Vagina (tissue), 2 donors: ENCODE measurements around the gene PC. TPM values are rescaled to one million over a fixed set of nuclear protein-coding genes. Genes with fewer than 3 reads are reported as not detected.

Source experiments
- DNase-seq, 2 donors: peaks; one replicate each; pipeline ENCODE4 v3.0.0-alpha.2; 2017; ENCODE audit errors: extremely low spot score in 2 of 2
- H3K27ac ChIP-seq: fragments of 200-600 bp; sonication (generic); one replicate; pipeline ENCODE4 v1.5.1; 2019
- H3K27me3 ChIP-seq: fragments of 200-600 bp; sonication (generic); one replicate; pipeline ENCODE4 v1.5.1; 2019
- H3K36me3 ChIP-seq, 2 donors: fragments of 200-600 bp; sonication (generic); one replicate each; pipeline ENCODE4 v1.5.1; 2017 to 2019
- H3K4me1 ChIP-seq: fragments of 200-600 bp; sonication (generic); one replicate; pipeline ENCODE4 v1.5.1; 2019
- H3K4me3 ChIP-seq, 2 donors: fragments of 200-600 bp; sonication (generic); 1 replicate in 1 of 2; 2 replicates in 1 of 2; pipeline ENCODE4 v1.5.1; 2016 to 2019
- H3K9me3 ChIP-seq: fragments of 200-600 bp; sonication (generic); one replicate; pipeline ENCODE4 v1.5.1; 2019
- CTCF ChIP-seq, 3 experiments: fragments of 450-650 bp in 2 of 3; fragments of 200-600 bp in 1 of 3; sonication (generic) in 1 of 3; IDR thresholded peaks; one replicate each; pipeline ENCODE4 v1.5.1; 2017 to 2019; ENCODE audit warnings: antibody characterized with exemption in 3 of 3, mild to moderate bottlenecking in 2 of 3, moderate library complexity in 2 of 3
- POLR2A ChIP-seq, 2 donors: fragments of 450-650 bp; IDR thresholded peaks; one replicate each; pipeline ENCODE4 v1.6.1; 2017; ENCODE audit warnings: antibody characterized with exemption in 2 of 2, mild to moderate bottlenecking in 2 of 2, moderate library complexity in 2 of 2
- POLR2AphosphoS5 ChIP-seq, 2 donors: sonication (generic); formaldehyde crosslinking; IDR thresholded peaks; one replicate each; pipeline ENCODE4 v1.9.0; 2017; ENCODE audit warnings: antibody characterized with exemption in 2 of 2, mild to moderate bottlenecking in 2 of 2, low read depth in 1 of 2; ENCODE audit not compliant: insufficient read depth in 1 of 2
- intact Hi-C: fragments of 100-400 bp; cut with DNase I; formaldehyde crosslinking; loops from one replicate; pipeline ENCODE4 v1.15.1; 2023
- total RNA-seq: library from RNA; depleted of rRNA; stranded (reverse); fragments of >200 nt; gene quantifications from one replicate; pipeline ENCODE4 v1.2.3, GENCODE V29; 2016

PC gene
- total RNA-seq, 1 donor from 2014 or later, result 34.1 TPM

GRCh38 chr11:66987924-66988637, 29.9 kb upstream of the PC start:
- DNase-seq, result no peak
- Histone ChIP-seq H3K4me1 (peaks cover 9% of the 10 kb centered on the region), H3K9me3 (no peaks in the 10 kb centered on the region), H3K27ac (no peak overlapping the region), H3K4me3 (no peak overlapping the region), H3K36me3 (no peaks in the 10 kb centered on the region), H3K27me3 (no peaks in the 10 kb centered on the region)
- TF ChIP-seq POLR2A (IDR thresholded peaks at IDR 0.05) (no peak), CTCF (IDR thresholded peaks at IDR 0.05) (no peak), POLR2AphosphoS5 (IDR thresholded peaks at IDR 0.05; ENCODE audit: insufficient read depth in 1 of 2, low read depth in 1 of 2) (no peak)
- intact Hi-C loops, result no loop called here

- Histone ChIP-seq H3K27ac (no peak overlapping the region), H3K36me3 (no peaks in the 10 kb centered on the region), H3K9me3 (no peaks in the 10 kb centered on the region), H3K27me3 (no peaks in the 10 kb centered on the region), H3K4me3 (no peak overlapping the region), H3K4me1 (peaks cover 9% of the 10 kb centered on the region)
- DNase-seq, result no peak
- intact Hi-C loops, result no loop called here
- TF ChIP-seq POLR2AphosphoS5 (IDR thresholded peaks at IDR 0.05; ENCODE audit: insufficient read depth in 1 of 2, low read depth in 1 of 2) (no peak), CTCF (IDR thresholded peaks at IDR 0.05) (no peak), POLR2A (IDR thresholded peaks at IDR 0.05) (no peak)
Observed at GRCh38 chr11:66987158-66987620, 29.0 kb upstream of the PC start.

- DNase-seq, result no peak
- H3K27me3 ChIP-seq, result no peaks in the 10 kb centered on the region
- TF ChIP-seq POLR2A (IDR thresholded peaks at IDR 0.05), result no peak
- no peak for TF ChIP-seq POLR2AphosphoS5 (IDR thresholded peaks at IDR 0.05; ENCODE audit: insufficient read depth in 1 of 2, low read depth in 1 of 2)
- TF ChIP-seq CTCF (IDR thresholded peaks at IDR 0.05), result no peak
- no peak overlapping the region for H3K4me3 ChIP-seq
- H3K36me3 ChIP-seq, result no peaks in the 10 kb centered on the region
- H3K9me3 ChIP-seq, result no peaks in the 10 kb centered on the region
- H3K4me1 ChIP-seq, result peaks cover 13% of the 10 kb centered on the region
- intact Hi-C loops, result no loop called here
- no peak overlapping the region for H3K27ac ChIP-seq
Observed at GRCh38 chr11:66986178-66986545, 28.0 kb upstream of the PC start.

- intact Hi-C loops, result no loop called here
- Histone ChIP-seq H3K4me3 (no peak overlapping the region), H3K4me1 (peaks cover 13% of the 10 kb centered on the region), H3K9me3 (no peaks in the 10 kb centered on the region), H3K27ac (no peak overlapping the region), H3K36me3 (no peaks in the 10 kb centered on the region), H3K27me3 (no peaks in the 10 kb centered on the region)
- TF ChIP-seq POLR2A (IDR thresholded peaks at IDR 0.05) (no peak), POLR2AphosphoS5 (IDR thresholded peaks at IDR 0.05; ENCODE audit: insufficient read depth in 1 of 2, low read depth in 1 of 2) (no peak), CTCF (IDR thresholded peaks at IDR 0.05) (no peak)
- no peak for DNase-seq
Observed at GRCh38 chr11:66985508-66986177, 27.5 kb upstream of the PC start.
